NCI-H446 (cell line): ENCODE results near the gene MAPK8IP3.

Source experiments
- DNase-seq, 2 experiments: peaks; one replicate each; lab custom pipeline; 2025; lab: John Stamatoyannopoulos, UW

MAPK8IP3 gene

GRCh38 chr16:1809281-1809801 lies 103.3 kb downstream of the MAPK8IP3 start:
- no peak for DNase-seq

GRCh38 chr16:1810106-1810505 lies 104.1 kb downstream of the MAPK8IP3 start:
- DNase-seq = no peak

GRCh38 chr16:1810536-1810935 lies 104.5 kb downstream of the MAPK8IP3 start:
- DNase-seq = no peak

DNA sequence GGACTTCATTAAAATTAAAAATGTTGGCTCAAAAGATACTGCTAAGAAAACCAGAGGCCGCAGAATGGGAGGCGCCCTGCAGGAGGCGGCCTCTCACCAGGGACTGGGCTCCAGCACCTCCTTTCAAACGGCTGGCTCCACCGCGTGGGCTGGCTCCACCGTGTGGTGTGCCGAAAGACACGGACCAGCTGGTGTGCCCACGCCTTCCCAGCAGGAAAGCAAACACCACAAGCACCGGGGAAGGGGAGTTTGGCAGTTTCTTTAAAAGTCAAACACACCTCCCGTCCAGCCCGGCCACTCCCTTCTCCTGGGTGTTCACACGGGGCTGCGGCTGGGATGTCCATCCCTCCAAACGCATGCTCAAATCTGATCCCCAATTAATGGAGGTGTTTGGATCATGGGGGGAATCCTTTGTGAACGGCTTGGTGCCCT lies 106.8 kb downstream of the MAPK8IP3 start:
- peak; percentile 2 to 65 for DNase-seq

GRCh38 chr16:1815461-1815860 lies 109.5 kb downstream of the MAPK8IP3 start:
- DNase-seq = no peak

GRCh38 chr16:1816396-1817275 lies 110.6 kb downstream of the MAPK8IP3 start:
- DNase-seq = no peak

- no peak for DNase-seq
These were observed 111.2 kb downstream of the MAPK8IP3 start for GRCh38 chr16:1817276-1817589.

DNA sequence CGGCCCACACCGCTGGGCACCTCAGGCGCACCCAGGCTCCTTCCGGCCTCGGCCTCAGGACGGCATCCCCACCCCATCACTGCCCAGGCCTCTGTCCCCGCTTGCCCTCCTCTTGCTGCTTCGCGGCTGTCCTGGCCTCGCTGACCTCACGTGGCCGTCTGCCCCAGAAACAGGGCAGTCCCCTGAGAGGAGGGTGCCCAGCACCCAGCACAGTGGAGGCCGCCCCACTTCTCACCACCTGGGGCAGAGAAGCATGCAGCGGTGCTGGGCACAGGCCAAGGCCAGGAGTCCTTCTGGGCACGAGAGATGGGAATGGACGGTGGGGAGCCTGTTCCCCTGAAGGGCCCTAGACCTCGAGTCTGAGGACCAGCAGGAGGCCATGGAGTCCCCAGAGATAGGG lies 111.7 kb downstream of the MAPK8IP3 start:
- DNase-seq = no peak

- no peak for DNase-seq
These were observed 112.3 kb downstream of the MAPK8IP3 start for GRCh38 chr16:1818204-1818872.

GRCh38 chr16:1818873-1819525 lies 113.0 kb downstream of the MAPK8IP3 start:
- no peak for DNase-seq

GRCh38 chr16:1819611-1820010 lies 113.6 kb downstream of the MAPK8IP3 start:
- no peak for DNase-seq
